Natural killer cell treated with Interleukin-12 subunit alpha and Interleukin-12 subunit beta and Interleukin-15 and Interleukin-18, amount 100 ng/mL, for 72 hours (primary cell): ENCODE measurements around the gene WSB1. TPM values are rescaled to one million over a fixed set of nuclear protein-coding genes. Genes with fewer than 3 reads are reported as not detected.
"Not testable (repeated sequence)": the region's sequence is repeated elsewhere in the genome, so short reads cannot be mapped to it uniquely, and the experiment has no call there.

Experiments
- ATAC-seq, 2 donors: fragments of 150-1000 bp; cut with Tn5 transposase in 1 of 2; sonication (Bioruptor Pico), chemical (Tn5 transposase) in 1 of 2; 2 replicates each; pipeline ENCODE4 v1.10.0; 2021
- DNase-seq: peaks from one replicate; pipeline ENCODE4 v3.0.0; 2022; ENCODE audit warnings: low spot score
- H3K27ac Mint-ChIP-seq, 2 donors: 1 replicate in 1 of 2; 2 replicates in 1 of 2; pipeline ENCODE4 v1.8.0; 2022; ENCODE audit warnings: mixed read lengths in 2 of 2, mild to moderate bottlenecking in 1 of 2, moderate library complexity in 1 of 2
- H3K27me3 Mint-ChIP-seq, 2 donors: 1 replicate in 1 of 2; 2 replicates in 1 of 2; pipeline ENCODE4 v1.8.0; 2022; ENCODE audit warnings: mixed read lengths in 2 of 2
- H3K36me3 Mint-ChIP-seq: one replicate; pipeline ENCODE4 v1.8.0; 2022; ENCODE audit warnings: mixed read lengths
- H3K4me1 Mint-ChIP-seq, 2 donors: 1 replicate in 1 of 2; 2 replicates in 1 of 2; pipeline ENCODE4 v1.8.0; 2022; ENCODE audit warnings: low read depth in 2 of 2, mixed read lengths in 2 of 2, mild to moderate bottlenecking in 1 of 2
- H3K4me3 Mint-ChIP-seq: one replicate; pipeline ENCODE4 v1.8.0; 2022; ENCODE audit warnings: mixed read lengths
- H3K9me3 Mint-ChIP-seq: 2 replicates; pipeline ENCODE4 v1.8.0; 2022; ENCODE audit warnings: mixed read lengths
- total RNA-seq, 2 donors: library from RNA; stranded (reverse); gene quantifications; one replicate each; pipeline ENCODE4 v1.2.3, GENCODE V29; 2022

Gene WSB1
- total RNA-seq, 2 donors from 2014 or later, result 129 to 174 TPM

DNA sequence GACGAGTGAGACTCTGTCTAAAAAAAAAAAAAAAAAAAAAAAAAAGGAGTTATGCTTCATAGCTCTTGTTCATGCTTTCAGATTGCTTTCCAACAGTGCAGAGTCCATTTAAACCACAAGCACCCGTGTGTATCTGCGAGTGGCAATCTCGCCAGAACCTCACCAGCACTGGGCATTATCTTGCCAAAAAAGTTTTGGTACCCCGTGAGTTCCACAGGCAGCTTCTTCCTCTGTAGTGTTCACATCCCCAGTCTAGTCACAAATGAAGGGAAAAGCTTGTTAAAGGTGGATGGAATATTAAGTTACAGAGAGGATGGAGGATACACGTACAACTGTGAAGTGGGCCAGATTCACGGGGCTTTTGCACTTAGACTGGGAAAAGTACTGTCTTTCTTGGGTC is 33.5 kb downstream of the WSB1 start:
- H3K27me3 Mint-ChIP-seq, result no peaks in the 10 kb centered on the region
- no peaks in the 10 kb centered on the region for H3K9me3 Mint-ChIP-seq
- H3K4me3 Mint-ChIP-seq, result no peak overlapping the region
- ATAC-seq (no peak), DNase-seq (no peak)
- H3K27ac Mint-ChIP-seq, result peak overlapping the region in 1 of 2 donors; percentile 36
- no peaks in the 10 kb centered on the region for H3K36me3 Mint-ChIP-seq
- peaks cover 0 to 11% of the 10 kb centered on the region in 2 donors for H3K4me1 Mint-ChIP-seq

- H3K36me3 Mint-ChIP-seq, result no peaks in the 10 kb centered on the region
- DNase-seq (no peak), ATAC-seq (no peak)
- H3K4me3 Mint-ChIP-seq, result no peak overlapping the region
- peaks cover 0 to 13% of the 10 kb centered on the region in 2 donors for H3K4me1 Mint-ChIP-seq
- H3K27me3 Mint-ChIP-seq, result no peaks in the 10 kb centered on the region
- no peaks in the 10 kb centered on the region for H3K9me3 Mint-ChIP-seq
- H3K27ac Mint-ChIP-seq, result peak overlapping the region in 1 of 2 donors; percentile 36
Observed at GRCh38 chr17:27327871-27328270, 34.0 kb downstream of the WSB1 start.

GRCh38 chr17:27328686-27329085 is 34.8 kb downstream of the WSB1 start:
- not testable (repeated sequence) for H3K9me3 Mint-ChIP-seq, DNase-seq

GRCh38 chr17:27329146-27329805 is 35.4 kb downstream of the WSB1 start:
- DNase-seq (no peak), ATAC-seq (no peak)
- no peak overlapping the region for H3K27ac Mint-ChIP-seq
- H3K9me3 Mint-ChIP-seq, result no peaks in the 10 kb centered on the region
- H3K36me3 Mint-ChIP-seq, result no peaks in the 10 kb centered on the region
- H3K27me3 Mint-ChIP-seq, result no peaks in the 10 kb centered on the region
- H3K4me1 Mint-ChIP-seq, result peaks cover 11 to 23% of the 10 kb centered on the region in 2 donors
- no peak overlapping the region for H3K4me3 Mint-ChIP-seq

More at GRCh38 chr17:27328686-27329085, 34.8 kb downstream of the WSB1 start:
- not testable (repeated sequence) for H3K27me3 Mint-ChIP-seq, H3K27ac Mint-ChIP-seq, H3K4me3 Mint-ChIP-seq, ATAC-seq, H3K36me3 Mint-ChIP-seq
- peaks cover 6 to 18% of the 10 kb centered on the region in 2 donors for H3K4me1 Mint-ChIP-seq

GRCh38 chr17:27332047-27332393 is 38.1 kb downstream of the WSB1 start:
- H3K27me3 Mint-ChIP-seq, result no peaks in the 10 kb centered on the region
- no peaks in the 10 kb centered on the region for H3K36me3 Mint-ChIP-seq
- ATAC-seq, result no peak
- H3K4me1 Mint-ChIP-seq, result peaks cover 11 to 30% of the 10 kb centered on the region in 2 donors
- DNase-seq, result no peak
- H3K9me3 Mint-ChIP-seq, result no peaks in the 10 kb centered on the region
- H3K27ac Mint-ChIP-seq, result peak overlapping the region in 1 of 2 donors; percentile 79
- peak overlapping the region; percentile 39 for H3K4me3 Mint-ChIP-seq

DNA sequence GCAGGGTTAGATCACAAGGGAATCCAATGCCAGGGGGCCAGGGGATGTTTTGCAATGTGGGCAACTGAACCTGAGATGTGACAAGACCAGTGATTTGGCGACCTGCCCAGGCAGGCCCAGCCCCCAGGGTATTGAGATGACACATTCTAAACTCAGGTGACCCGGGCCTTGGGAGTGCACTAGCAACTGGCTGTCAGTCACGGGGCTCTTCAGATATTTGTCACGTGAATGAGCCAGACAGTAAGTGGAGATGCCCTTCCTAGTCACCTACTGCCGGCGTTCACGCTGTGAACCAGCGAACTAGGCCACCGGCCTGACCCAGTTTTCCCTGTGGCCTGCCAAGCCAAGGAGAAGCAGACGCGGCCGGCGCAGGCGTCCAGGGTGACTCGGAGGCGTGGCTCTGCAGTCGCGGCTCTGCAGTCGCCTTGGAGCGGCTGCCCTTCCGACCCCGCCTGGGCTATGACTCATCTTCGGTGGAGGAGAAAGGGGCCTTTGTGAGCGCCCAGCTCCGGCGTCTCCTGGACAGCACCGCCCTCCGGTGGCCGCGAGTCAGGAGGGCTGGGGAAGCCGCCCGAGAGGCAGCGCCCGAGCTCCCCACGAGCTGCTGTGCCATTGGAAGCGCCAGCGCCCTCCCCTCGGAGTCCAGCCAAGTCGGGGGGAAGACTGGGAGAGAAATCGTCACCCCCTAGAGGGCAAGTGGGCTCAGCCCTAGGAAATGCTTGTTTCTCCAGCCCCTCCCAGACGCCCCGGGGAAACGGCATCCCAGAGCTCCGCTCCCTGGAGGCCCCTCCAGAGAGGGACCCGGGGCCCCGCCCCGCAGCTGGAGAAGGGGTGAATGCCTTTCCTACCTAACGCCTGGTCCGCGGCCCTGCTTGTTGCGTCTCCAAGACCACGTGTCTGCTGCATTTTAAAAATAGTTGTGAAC is 38.8 kb downstream of the WSB1 start:
- Mint-ChIP-seq H3K27ac (peak overlapping the region; percentile 71 to 91), H3K4me1 (peaks cover 11 to 30% of the 10 kb centered on the region in 2 donors), H3K9me3 (no peaks in the 10 kb centered on the region), H3K27me3 (no peaks in the 10 kb centered on the region), H3K4me3 (peak overlapping the region; percentile 81), H3K36me3 (no peaks in the 10 kb centered on the region)
- ATAC-seq, result peak; percentile 98
- peak; percentile 96 for DNase-seq

- ATAC-seq, result no peak
- Mint-ChIP-seq H3K36me3 (no peaks in the 10 kb centered on the region), H3K27me3 (no peaks in the 10 kb centered on the region), H3K9me3 (no peaks in the 10 kb centered on the region), H3K4me3 (peak overlapping the region; percentile 81), H3K4me1 (peaks cover 16 to 35% of the 10 kb centered on the region in 2 donors), H3K27ac (peak overlapping the region; percentile 71 to 91)
- no peak for DNase-seq
Observed at GRCh38 chr17:27333410-27333980, 39.6 kb downstream of the WSB1 start.

GRCh38 chr17:27336184-27336583 is 42.3 kb downstream of the WSB1 start:
- peaks cover 33 to 58% of the 10 kb centered on the region in 2 donors for H3K4me1 Mint-ChIP-seq
- H3K9me3 Mint-ChIP-seq, result no peaks in the 10 kb centered on the region
- peak overlapping the region in 1 of 2 donors; percentile 65 for H3K27ac Mint-ChIP-seq
- H3K27me3 Mint-ChIP-seq, result no peaks in the 10 kb centered on the region
- H3K36me3 Mint-ChIP-seq, result no peaks in the 10 kb centered on the region
- no peak overlapping the region for H3K4me3 Mint-ChIP-seq
- ATAC-seq (no peak), DNase-seq (no peak)

DNA sequence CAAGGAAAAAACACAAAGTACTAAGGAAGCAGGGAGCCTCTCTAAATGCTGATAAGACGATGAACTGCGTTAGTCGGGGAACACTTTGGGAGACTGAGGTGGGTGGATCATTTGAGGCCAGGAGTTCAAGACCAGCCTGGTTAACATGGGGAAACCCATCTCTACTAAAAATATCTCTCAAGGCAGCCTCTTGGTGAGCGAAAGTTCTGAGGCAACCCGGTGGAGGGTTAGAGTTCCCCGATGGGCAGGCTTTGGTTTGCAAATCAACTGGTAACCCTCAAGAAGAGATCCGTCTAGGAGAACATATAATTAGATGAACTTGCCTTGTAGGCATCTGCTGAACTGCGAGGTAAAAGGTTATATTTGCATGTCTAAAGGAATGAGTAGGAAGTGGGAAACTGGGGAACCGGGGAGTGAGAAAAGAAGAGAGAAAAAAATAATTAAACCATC is 44.6 kb downstream of the WSB1 start:
- Mint-ChIP-seq H3K27me3 (no peaks in the 10 kb centered on the region), H3K36me3 (no peaks in the 10 kb centered on the region), H3K27ac (peak overlapping the region; percentile 63 to 71), H3K4me3 (peak overlapping the region; percentile 27), H3K4me1 (peaks cover 29 to 45% of the 10 kb centered on the region in 2 donors), H3K9me3 (no peaks in the 10 kb centered on the region)
- ATAC-seq, result no peak
- DNase-seq, result no peak

DNA sequence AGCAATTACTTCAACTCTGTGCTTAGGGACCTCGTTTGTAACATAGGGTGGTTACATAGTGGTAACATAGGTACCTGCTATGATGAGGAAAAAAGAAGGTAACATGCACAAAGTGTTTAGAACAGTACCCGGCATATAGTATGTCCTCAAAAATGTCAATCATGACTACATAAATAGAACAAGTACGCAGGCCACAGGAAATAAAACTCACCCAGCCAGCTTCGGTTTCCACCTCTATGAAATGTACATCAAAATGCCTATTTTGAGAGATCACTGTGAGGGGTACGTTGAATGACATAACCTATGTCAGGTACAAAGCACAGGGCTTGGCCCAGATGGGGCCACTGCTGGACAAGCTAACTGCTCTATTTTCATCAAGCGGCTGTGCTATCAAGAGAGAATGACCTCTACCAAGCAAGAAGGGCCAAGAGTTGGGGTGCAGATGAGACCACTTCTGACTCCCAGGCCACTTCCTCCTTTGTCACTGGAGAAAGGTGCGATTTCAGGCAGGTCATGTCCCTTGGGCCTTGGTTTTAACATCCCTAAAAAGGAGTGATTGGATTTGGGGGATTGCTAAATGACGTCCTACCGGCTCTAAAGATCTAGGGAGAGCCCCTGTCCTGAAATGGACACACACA is 45.4 kb downstream of the WSB1 start:
- Mint-ChIP-seq H3K27me3 (no peaks in the 10 kb centered on the region), H3K4me3 (peak overlapping the region; percentile 27), H3K9me3 (no peaks in the 10 kb centered on the region), H3K36me3 (no peaks in the 10 kb centered on the region), H3K27ac (peak overlapping the region; percentile 63 to 71), H3K4me1 (peaks cover 26 to 43% of the 10 kb centered on the region in 2 donors)
- DNase-seq, result no peak
- ATAC-seq, result peak in 1 of 2 donors; percentile 15

DNA sequence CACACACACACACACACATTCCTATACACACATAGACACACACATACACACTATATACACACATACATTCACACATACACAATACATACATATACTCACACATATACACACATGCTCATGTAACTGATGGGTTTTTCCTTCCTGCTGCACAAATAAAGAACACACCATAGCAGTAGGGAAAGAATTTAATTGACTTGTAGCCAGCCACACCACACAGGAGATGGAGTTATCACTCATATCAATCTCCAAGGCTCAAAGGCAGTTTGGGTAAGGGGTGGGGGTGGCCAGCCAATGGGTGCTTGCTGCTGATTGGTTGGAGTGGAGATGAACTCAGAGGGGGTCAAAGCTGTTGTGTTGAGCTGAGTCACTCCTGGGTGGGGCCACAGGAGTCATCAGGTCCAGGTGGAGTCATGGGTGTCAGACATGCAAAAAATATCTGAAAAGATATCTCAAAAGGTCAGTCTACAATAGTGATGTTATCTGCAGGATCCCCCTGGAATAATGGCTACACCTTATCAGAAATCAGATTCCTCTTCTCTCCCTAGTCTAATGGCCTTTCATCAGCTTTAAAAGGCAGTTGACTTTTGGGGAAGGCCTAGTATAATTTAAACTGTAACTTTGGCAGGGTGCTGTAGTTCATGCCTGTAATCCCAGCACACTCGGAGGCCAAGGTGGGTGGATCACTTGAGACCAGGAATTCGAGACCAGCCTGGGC is 46.1 kb downstream of the WSB1 start:
- peak overlapping the region; percentile 63 to 71 for H3K27ac Mint-ChIP-seq
- H3K27me3 Mint-ChIP-seq, result no peaks in the 10 kb centered on the region
- peaks cover 31 to 47% of the 10 kb centered on the region in 2 donors for H3K4me1 Mint-ChIP-seq
- peak; percentile 67 to 79 for ATAC-seq
- H3K9me3 Mint-ChIP-seq, result no peaks in the 10 kb centered on the region
- no peak for DNase-seq
- peak overlapping the region; percentile 27 for H3K4me3 Mint-ChIP-seq
- no peaks in the 10 kb centered on the region for H3K36me3 Mint-ChIP-seq

DNA sequence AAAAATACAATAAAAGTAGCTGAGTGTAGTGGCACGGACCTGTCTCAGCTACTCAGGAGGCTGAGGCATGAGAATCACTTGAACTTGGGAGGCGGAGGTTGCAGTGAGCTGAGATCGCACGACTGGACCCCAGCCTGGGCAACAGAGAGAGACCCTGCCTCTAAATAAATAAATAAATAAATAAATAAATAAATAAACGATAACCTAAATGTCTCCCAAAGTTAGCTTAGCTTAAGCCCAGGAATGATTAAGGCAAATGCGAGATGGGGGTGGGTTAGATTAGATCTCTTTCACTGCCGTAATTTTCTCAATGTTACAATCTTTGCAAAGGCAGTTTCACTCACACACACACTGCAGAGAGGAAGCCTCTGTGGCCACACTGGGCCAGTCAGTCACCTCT is 46.7 kb downstream of the WSB1 start:
- Mint-ChIP-seq H3K27me3 (no peaks in the 10 kb centered on the region), H3K4me3 (no peak overlapping the region), H3K9me3 (no peaks in the 10 kb centered on the region), H3K4me1 (peaks cover 36 to 52% of the 10 kb centered on the region in 2 donors), H3K36me3 (no peaks in the 10 kb centered on the region), H3K27ac (peak overlapping the region in 1 of 2 donors; percentile 63)
- DNase-seq, result no peak
- no peak for ATAC-seq

DNA sequence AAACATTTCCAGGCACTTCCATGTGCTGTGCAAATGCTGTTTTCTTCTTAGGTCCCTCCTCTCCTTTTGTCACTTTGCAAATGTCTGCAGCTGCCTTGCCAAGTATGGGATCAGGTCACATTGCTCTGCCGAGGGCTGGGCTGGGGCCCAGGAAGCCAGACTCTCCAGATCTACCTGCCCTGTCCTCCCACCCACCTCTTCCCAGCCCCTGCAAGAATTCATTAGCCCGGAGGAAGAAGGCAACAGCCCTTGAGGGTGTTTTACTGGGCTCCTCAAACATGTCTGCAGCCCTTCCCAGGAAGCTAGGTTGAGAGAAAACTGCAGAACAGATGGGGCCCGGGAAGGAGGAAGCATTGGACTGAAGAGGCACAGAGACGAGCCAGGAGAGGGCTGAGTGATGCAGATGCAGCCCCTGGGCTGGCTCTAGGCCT is 47.1 kb downstream of the WSB1 start:
- H3K27me3 Mint-ChIP-seq, result no peaks in the 10 kb centered on the region
- H3K9me3 Mint-ChIP-seq, result no peaks in the 10 kb centered on the region
- H3K4me1 Mint-ChIP-seq, result peaks cover 36 to 53% of the 10 kb centered on the region in 2 donors
- peak overlapping the region in 1 of 2 donors; percentile 47 for H3K27ac Mint-ChIP-seq
- DNase-seq, result no peak
- no peaks in the 10 kb centered on the region for H3K36me3 Mint-ChIP-seq
- no peak overlapping the region for H3K4me3 Mint-ChIP-seq
- no peak for ATAC-seq
